H1 (cell line): Measurements from ENCODE around the gene KLK5.

Experiments used
- EZH2 ChIP-seq: fragments of 200-600 bp; sonication (generic); IDR thresholded peaks from 2 replicates; pipeline ENCODE4 v1.7.1; 2012; ENCODE audit warnings: low read depth, mild to moderate bottlenecking, moderate library complexity, low read length, inconsistent platforms; ENCODE audit not compliant: severe bottlenecking
- FOSL1 ChIP-seq: IDR thresholded peaks from 2 replicates; pipeline ENCODE4 v1.6.1; 2011; ENCODE audit warnings: mild to moderate bottlenecking, low read depth, low read length, moderate library complexity; ENCODE audit not compliant: insufficient read depth
- HDAC6 ChIP-seq: IDR thresholded peaks from one replicate; pipeline ENCODE4 v1.7.1; 2012; ENCODE audit warnings: low read depth, mild to moderate bottlenecking, inconsistent platforms, low read length, moderate library complexity
- JUND ChIP-seq: IDR thresholded peaks from 2 replicates; pipeline ENCODE4 v1.6.1; 2011; ENCODE audit warnings: mild to moderate bottlenecking, improper control_type of control experiment, low read length
- MAX ChIP-seq: IDR thresholded peaks from 2 replicates; pipeline ENCODE4 v1.6.1; 2012; ENCODE audit warnings: inconsistent platforms
- POLR2A ChIP-seq, 2 experiments: IDR thresholded peaks; 1 replicate in 1 of 2; 2 replicates in 1 of 2; pipeline ENCODE4 v1.6.1; 2011; ENCODE audit warnings: low read depth in 2 of 2, low read length in 2 of 2, mild to moderate bottlenecking in 2 of 2; ENCODE audit errors: control extremely low read depth in 1 of 2
- POLR2AphosphoS5 ChIP-seq: IDR thresholded peaks from 2 replicates; pipeline ENCODE4 v1.6.1; 2011; ENCODE audit warnings: low read depth, low read length
- SP1 ChIP-seq: IDR thresholded peaks from 2 replicates; pipeline ENCODE4 v1.6.1; 2011; ENCODE audit warnings: low read depth, low read length
- TF ChIP-seq, protein P1 (sequence below), 3 experiments: IDR thresholded peaks; 1 replicate in 2 of 3; 2 replicates in 1 of 3; pipeline versions ENCODE4 v1.5.1 to v1.6.1; 2011; ENCODE audit warnings: low read length in 3 of 3, mild to moderate bottlenecking in 3 of 3, inconsistent platforms in 2 of 3, low read depth in 1 of 3, moderate library complexity in 1 of 3; ENCODE audit not compliant: insufficient read depth in 1 of 3; ENCODE audit errors: control extremely low read depth in 1 of 3

DNA sequence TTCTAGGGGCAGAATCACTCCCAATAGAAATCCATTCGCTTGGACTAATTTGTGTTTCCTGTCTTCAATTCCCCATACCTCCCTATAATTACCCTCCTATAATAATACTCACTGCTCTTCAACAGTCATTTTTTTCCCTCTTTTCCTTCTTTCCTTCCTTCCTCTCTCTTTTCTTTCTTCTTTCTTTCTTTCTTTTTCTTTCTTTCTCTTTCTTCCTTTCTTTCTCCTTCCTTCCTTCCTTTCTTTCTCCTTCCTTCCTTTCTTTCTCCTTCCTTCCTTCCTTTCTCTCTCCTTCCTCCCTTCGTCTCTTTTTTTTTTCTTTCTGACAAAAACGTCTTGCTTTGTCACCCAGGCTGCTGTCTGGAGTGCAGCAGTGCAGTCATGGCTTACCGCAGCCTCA is 8.0 kb downstream of the KLK5 start:
- TF ChIP-seq POLR2AphosphoS5 = no peak
- TF ChIP-seq, protein P1, sequence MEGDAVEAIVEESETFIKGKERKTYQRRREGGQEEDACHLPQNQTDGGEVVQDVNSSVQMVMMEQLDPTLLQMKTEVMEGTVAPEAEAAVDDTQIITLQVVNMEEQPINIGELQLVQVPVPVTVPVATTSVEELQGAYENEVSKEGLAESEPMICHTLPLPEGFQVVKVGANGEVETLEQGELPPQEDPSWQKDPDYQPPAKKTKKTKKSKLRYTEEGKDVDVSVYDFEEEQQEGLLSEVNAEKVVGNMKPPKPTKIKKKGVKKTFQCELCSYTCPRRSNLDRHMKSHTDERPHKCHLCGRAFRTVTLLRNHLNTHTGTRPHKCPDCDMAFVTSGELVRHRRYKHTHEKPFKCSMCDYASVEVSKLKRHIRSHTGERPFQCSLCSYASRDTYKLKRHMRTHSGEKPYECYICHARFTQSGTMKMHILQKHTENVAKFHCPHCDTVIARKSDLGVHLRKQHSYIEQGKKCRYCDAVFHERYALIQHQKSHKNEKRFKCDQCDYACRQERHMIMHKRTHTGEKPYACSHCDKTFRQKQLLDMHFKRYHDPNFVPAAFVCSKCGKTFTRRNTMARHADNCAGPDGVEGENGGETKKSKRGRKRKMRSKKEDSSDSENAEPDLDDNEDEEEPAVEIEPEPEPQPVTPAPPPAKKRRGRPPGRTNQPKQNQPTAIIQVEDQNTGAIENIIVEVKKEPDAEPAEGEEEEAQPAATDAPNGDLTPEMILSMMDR (IDR thresholded peaks at IDR 0.05; ENCODE audit: control extremely low read depth in 1 of 3, insufficient read depth in 1 of 3, low read depth in 1 of 3, low read length in 3 of 3) = no peak
- no peak for TF ChIP-seq HDAC6
- TF ChIP-seq MAX = no peak
- TF ChIP-seq EZH2 = no peak
- no peak for TF ChIP-seq FOSL1
- no peak for TF ChIP-seq JUND
- no peak for TF ChIP-seq POLR2A (IDR thresholded peaks at IDR 0.05; ENCODE audit: control extremely low read depth in 1 of 2, low read depth in 2 of 2, low read length in 2 of 2)
- no peak for TF ChIP-seq SP1
